CD14-positive monocyte (primary cell): ENCODE measurements around the gene GDF9. TPM values are rescaled to one million over a fixed set of nuclear protein-coding genes. Genes with fewer than 3 reads are reported as not detected.

Experiments used
- DNase-seq, 3 donors: peaks; one replicate each; pipeline ENCODE4 v3.0.0-alpha.2; 2011 to 2022
- H2AFZ ChIP-seq: 2 replicates; pipeline ENCODE4 v1.6.0; 2012; ENCODE audit warnings: mild to moderate bottlenecking, low read depth, low read length, inconsistent platforms; ENCODE audit not compliant: insufficient read depth, poor library complexity, severe bottlenecking
- H3K27ac ChIP-seq, 2 donors: 1 replicate in 1 of 2; 2 replicates in 1 of 2; pipeline ENCODE4 v1.5.1; 2012 to 2013; ENCODE audit warnings: low read length in 2 of 2, control low read depth in 1 of 2, inconsistent platforms in 1 of 2, low read depth in 1 of 2, mild to moderate bottlenecking in 1 of 2
- H3K27me3 ChIP-seq, 2 donors: one replicate each; pipeline versions ENCODE4 v1.6.0 to v1.6.1; 2011 to 2013; ENCODE audit warnings: low read length in 2 of 2; ENCODE audit not compliant: control insufficient read depth in 2 of 2, insufficient read depth in 2 of 2
- H3K36me3 ChIP-seq, 2 donors: replicated peaks in 1 of 2; 1 replicate in 1 of 2; 2 replicates in 1 of 2; pipeline versions ENCODE4 v1.5.1 to v1.6.1; 2012 to 2013; ENCODE audit warnings: low read length in 2 of 2, control low read depth in 1 of 2, inconsistent platforms in 1 of 2, mild to moderate bottlenecking in 1 of 2; ENCODE audit not compliant: insufficient read depth in 2 of 2, control insufficient read depth in 1 of 2
- H3K4me1 ChIP-seq, 2 donors: 1 replicate in 1 of 2; 2 replicates in 1 of 2; pipeline versions ENCODE4 v1.5.1 to v1.6.1; 2012 to 2013; ENCODE audit warnings: low read length in 2 of 2, control low read depth in 1 of 2, inconsistent platforms in 1 of 2, mild to moderate bottlenecking in 1 of 2, moderate library complexity in 1 of 2; ENCODE audit not compliant: insufficient read depth in 2 of 2, control insufficient read depth in 1 of 2
- H3K4me2 ChIP-seq: replicated peaks from 2 replicates; pipeline ENCODE3; 2012; ENCODE audit warnings: low read length, moderate library complexity, mild to moderate bottlenecking; ENCODE audit not compliant: poor library complexity, severe bottlenecking; ENCODE audit errors: extremely low read depth
- H3K4me3 ChIP-seq, 3 experiments: fragments of 200-600 bp in 1 of 3; sonication (generic) in 1 of 3; replicated peaks in 1 of 3; 1 replicate in 2 of 3; 2 replicates in 1 of 3; pipeline ENCODE4 v1.5.1; 2011 to 2013; ENCODE audit warnings: low read length in 3 of 3, mild to moderate bottlenecking in 3 of 3, control low read depth in 2 of 3, low read depth in 2 of 3, inconsistent platforms in 1 of 3, moderate library complexity in 1 of 3
- H3K79me2 ChIP-seq: 2 replicates; pipeline ENCODE4 v1.6.0; 2012; ENCODE audit warnings: mild to moderate bottlenecking, control low read depth, inconsistent platforms, low read length, moderate library complexity; ENCODE audit not compliant: insufficient read depth
- H3K9ac ChIP-seq: 2 replicates; pipeline ENCODE4 v1.6.0; 2017; ENCODE audit warnings: low read length, mild to moderate bottlenecking; ENCODE audit not compliant: insufficient read depth, poor library complexity, severe bottlenecking
- H3K9me3 ChIP-seq, 2 donors: replicated peaks in 1 of 2; 1 replicate in 1 of 2; 2 replicates in 1 of 2; pipeline versions ENCODE4 v1.5.1 to v1.6.1; 2012 to 2013; ENCODE audit warnings: low read length in 2 of 2, control low read depth in 1 of 2; ENCODE audit not compliant: control insufficient read depth in 1 of 2, insufficient read depth in 1 of 2
- H4K20me1 ChIP-seq: 2 replicates; pipeline ENCODE4 v1.6.0; 2012; ENCODE audit warnings: mild to moderate bottlenecking, low read length, control low read depth, moderate library complexity; ENCODE audit not compliant: insufficient read depth
- H3K27ac Mint-ChIP-seq, 7 donors: one replicate each; pipeline ENCODE4 v1.8.0; 2020; ENCODE audit warnings: mild to moderate bottlenecking in 7 of 7, mixed read lengths in 7 of 7, moderate library complexity in 6 of 7, inconsistent platforms in 2 of 7
- H3K27me3 Mint-ChIP-seq, 3 donors: one replicate each; pipeline ENCODE4 v1.8.0; 2021 to 2022; ENCODE audit warnings: low read depth in 3 of 3, mild to moderate bottlenecking in 3 of 3, mixed read lengths in 3 of 3, moderate library complexity in 3 of 3, inconsistent platforms in 1 of 3
- H3K36me3 Mint-ChIP-seq, 2 donors: one replicate each; pipeline ENCODE4 v1.8.0; 2020; ENCODE audit warnings: mixed read lengths in 2 of 2, inconsistent platforms in 1 of 2, mild to moderate bottlenecking in 1 of 2
- H3K4me1 Mint-ChIP-seq: one replicate; pipeline ENCODE4 v1.8.0; 2020; ENCODE audit warnings: mild to moderate bottlenecking, mixed read lengths
- H3K4me3 Mint-ChIP-seq, 2 donors: one replicate each; pipeline ENCODE4 v1.8.0; 2020; ENCODE audit warnings: mild to moderate bottlenecking in 2 of 2, mixed read lengths in 2 of 2, moderate library complexity in 1 of 2
- H3K9me3 Mint-ChIP-seq, 7 donors: one replicate each; pipeline ENCODE4 v1.8.0; 2020 to 2022; ENCODE audit warnings: mixed read lengths in 7 of 7, mild to moderate bottlenecking in 6 of 7, moderate library complexity in 6 of 7, inconsistent platforms in 2 of 7
- CTCF ChIP-seq: fragments of 200-600 bp; IDR thresholded peaks from one replicate; pipeline ENCODE4 v1.8.0; 2022; ENCODE audit warnings: antibody characterized with exemption, mild to moderate bottlenecking
- WGBS: methylation state at CpG from one replicate; pipeline ENCODE4 v1.1.5; 2013; ENCODE audit warnings: missing lambda C conversion rate; ENCODE audit not compliant: insufficient coverage; 5-methylcytosine and 5-hydroxymethylcytosine counted together
- intact Hi-C, 2 donors: fragments of 100-400 bp; cut with micrococcal nuclease; formaldehyde crosslinking; loops; one replicate each; pipeline versions ENCODE4 v1.15.0 to v1.15.1; 2023
- polyA plus RNA-seq, 3 donors: library from polyadenylated mRNA; depleted of rRNA in 1 of 3; unstranded in 2 of 3; stranded (reverse) in 1 of 3; fragments of 300-500 nt in 2 of 3; fragments of >200 nt in 1 of 3; fragmentation: Illumina TruSeq in 2 of 3; gene quantifications; 1 replicate in 2 of 3; 2 replicates in 1 of 3; pipeline ENCODE4 v1.2.3, GENCODE V29; 2012 to 2021

GDF9 gene
- polyA plus RNA-seq, 3 donors, result 0.55 TPM; not detected in 2

- no peaks in the 10 kb centered on the region for H3K27me3 Mint-ChIP-seq
- Histone ChIP-seq H3K9ac (no peak overlapping the region), H2AFZ (no peak overlapping the region), H3K27me3 (no peaks in the 10 kb centered on the region), H3K9me3 (no peaks in the 10 kb centered on the region), H3K36me3 (peaks cover 87 to 95% of the 10 kb centered on the region in 2 donors), H3K27ac (no peak overlapping the region), H3K4me2 (no peak overlapping the region), H3K79me2 (no peaks in the 10 kb centered on the region), H3K4me3 (no peak overlapping the region), H4K20me1 (no peaks in the 10 kb centered on the region), H3K4me1 (no peaks in the 10 kb centered on the region)
- intact Hi-C loops, result no loop called here
- no peak for TF ChIP-seq CTCF
- no peaks in the 10 kb centered on the region for H3K9me3 Mint-ChIP-seq
- no peak for DNase-seq
- WGBS, result 100% methylated on average over 1 of the region's 4 CpGs
- H3K36me3 Mint-ChIP-seq, result peaks cover 76 to 82% of the 10 kb centered on the region in 2 donors
- H3K27ac Mint-ChIP-seq, result no peak overlapping the region
- no peak overlapping the region for H3K4me3 Mint-ChIP-seq
- no peaks in the 10 kb centered on the region for H3K4me1 Mint-ChIP-seq
Observed at GRCh38 chr5:132890817-132891216, 24.5 kb upstream of the GDF9 start.

GRCh38 chr5:132889501-132889900 is 23.2 kb upstream of the GDF9 start:
- Mint-ChIP-seq H3K27ac (no peak overlapping the region), H3K4me3 (no peak overlapping the region), H3K9me3 (no peaks in the 10 kb centered on the region), H3K36me3 (peaks cover 75 to 82% of the 10 kb centered on the region in 2 donors), H3K4me1 (no peaks in the 10 kb centered on the region), H3K27me3 (no peaks in the 10 kb centered on the region)
- Histone ChIP-seq H3K79me2 (no peaks in the 10 kb centered on the region), H3K9me3 (no peaks in the 10 kb centered on the region), H3K36me3 (peaks cover 78 to 89% of the 10 kb centered on the region in 2 donors), H3K4me2 (no peak overlapping the region), H4K20me1 (no peaks in the 10 kb centered on the region), H3K27ac (no peak overlapping the region), H2AFZ (no peak overlapping the region), H3K9ac (no peak overlapping the region), H3K27me3 (no peaks in the 10 kb centered on the region), H3K4me1 (no peaks in the 10 kb centered on the region), H3K4me3 (no peak overlapping the region)
- intact Hi-C loops, result loop anchor here (10.0 kb wide), 1 partner anchor 505 kb away; no protein-coding TSS in a partner anchor
- TF ChIP-seq CTCF, result no peak
- DNase-seq, result no peak
